Loucy (cell line): ENCODE data around the gene CNOT4.

Experiments used
- H2AFZ ChIP-seq: fragments of 200-600 bp; sonication (generic); 2 replicates; pipeline ENCODE4 v1.6.0; 2016; ENCODE audit warnings: antibody characterized with exemption, mild to moderate bottlenecking, low read length, moderate library complexity
- H3F3A ChIP-seq: fragments of 200-600 bp; 2 replicates; pipeline ENCODE4 v1.6.0; 2016; ENCODE audit warnings: antibody characterized with exemption, low read depth, mild to moderate bottlenecking
- H3K27me3 ChIP-seq: fragments of 200-600 bp; sonication (generic); 2 replicates; pipeline ENCODE4 v1.6.1; 2014; ENCODE audit warnings: low read length, mild to moderate bottlenecking; ENCODE audit not compliant: insufficient read depth, poor library complexity, severe bottlenecking
- H3K36me3 ChIP-seq: fragments of 200-600 bp; sonication (generic); 2 replicates; pipeline ENCODE4 v1.6.1; 2016; ENCODE audit warnings: low read length; ENCODE audit not compliant: insufficient read depth
- H3K4me1 ChIP-seq: fragments of 200-600 bp; sonication (generic); 2 replicates; pipeline ENCODE4 v1.5.1; 2014; ENCODE audit warnings: low read length, mild to moderate bottlenecking; ENCODE audit not compliant: insufficient read depth, poor library complexity, severe bottlenecking
- H3K4me2 ChIP-seq: fragments of 200-600 bp; sonication (generic); 2 replicates; pipeline ENCODE4 v1.6.0; 2014; ENCODE audit warnings: antibody characterized with exemption, low read length, low read depth, mild to moderate bottlenecking; ENCODE audit not compliant: poor library complexity, severe bottlenecking
- H3K4me3 ChIP-seq: fragments of 200-600 bp; sonication (generic); 2 replicates; pipeline ENCODE4 v1.5.1; 2014; ENCODE audit warnings: low read length, mild to moderate bottlenecking, mixed read lengths; ENCODE audit not compliant: poor library complexity, severe bottlenecking
- H3K79me2 ChIP-seq: fragments of 200-600 bp; sonication (generic); 2 replicates; pipeline ENCODE4 v1.6.1; 2014; ENCODE audit warnings: low read length; ENCODE audit not compliant: insufficient read depth
- H3K9ac ChIP-seq: fragments of 200-600 bp; sonication (generic); 2 replicates; pipeline ENCODE4 v1.6.0; 2014; ENCODE audit warnings: mild to moderate bottlenecking, low read depth, low read length, moderate library complexity; ENCODE audit not compliant: poor library complexity, severe bottlenecking
- H3K9me2 ChIP-seq: fragments of 200-600 bp; sonication (generic); replicated peaks from 2 replicates; pipeline ENCODE4 v1.6.1; 2016; ENCODE audit warnings: low read depth, low read length, mixed read lengths
- H3K9me3 ChIP-seq: fragments of 200-600 bp; sonication (generic); 2 replicates; pipeline ENCODE4 v1.6.1; 2014; ENCODE audit warnings: mild to moderate bottlenecking, antibody characterized with exemption, low read length, low read depth; ENCODE audit not compliant: insufficient read depth
- H4K20me1 ChIP-seq: fragments of 200-600 bp; sonication (generic); 2 replicates; pipeline ENCODE4 v1.6.0; 2014; ENCODE audit warnings: antibody characterized with exemption, low read length, mild to moderate bottlenecking; ENCODE audit not compliant: insufficient read depth, poor library complexity, severe bottlenecking
- CTCF ChIP-seq: fragments of 200-600 bp; sonication (generic); conservative IDR thresholded peaks from 2 replicates; pipeline ENCODE4 v1.5.1; 2014; ENCODE audit warnings: mild to moderate bottlenecking, antibody characterized with exemption, low read length
- EZH2phosphoT487 ChIP-seq: fragments of 200-600 bp; IDR thresholded peaks from 2 replicates; pipeline ENCODE4 v1.6.1; 2018; ENCODE audit warnings: antibody characterized with exemption, mild to moderate bottlenecking, moderate library complexity, borderline replicate concordance

The CNOT4 gene

GRCh38 chr7:135328053-135328452, 181.8 kb downstream of the CNOT4 start:
- H3K79me2 ChIP-seq: no peaks in the 10 kb centered on the region
- TF ChIP-seq EZH2phosphoT487: no peak
- H3K9me3 ChIP-seq: no peaks in the 10 kb centered on the region; the same call in 1 of the 2 replicates
- H3K4me1 ChIP-seq: no peaks in the 10 kb centered on the region
- H2AFZ ChIP-seq: no peak overlapping the region
- H3K36me3 ChIP-seq: no peaks in the 10 kb centered on the region
- H3K27me3 ChIP-seq: no peaks in the 10 kb centered on the region
- H4K20me1 ChIP-seq: no peaks in the 10 kb centered on the region
- no peaks in the 10 kb centered on the region for H3F3A ChIP-seq
- no peak overlapping the region for H3K9ac ChIP-seq
- no peak overlapping the region for H3K4me2 ChIP-seq
- no peak overlapping the region for H3K4me3 ChIP-seq
- H3K9me2 ChIP-seq: no peaks in the 10 kb centered on the region

GRCh38 chr7:135327458-135327857, 182.4 kb downstream of the CNOT4 start:
- Histone ChIP-seq H3K79me2 (no peaks in the 10 kb centered on the region), H3K9me3 (no peaks in the 10 kb centered on the region; the same call in 1 of the 2 replicates), H3F3A (no peaks in the 10 kb centered on the region), H3K36me3 (no peaks in the 10 kb centered on the region), H3K4me2 (no peak overlapping the region), H3K9ac (no peak overlapping the region), H3K4me3 (no peak overlapping the region), H4K20me1 (no peaks in the 10 kb centered on the region), H2AFZ (no peak overlapping the region), H3K4me1 (no peaks in the 10 kb centered on the region), H3K9me2 (no peaks in the 10 kb centered on the region), H3K27me3 (no peaks in the 10 kb centered on the region)
- TF ChIP-seq CTCF (no peak), EZH2phosphoT487 (no peak)

- TF ChIP-seq CTCF (no peak), EZH2phosphoT487 (no peak)
- Histone ChIP-seq H3K4me3 (no peak overlapping the region), H2AFZ (no peak overlapping the region), H3K9ac (no peak overlapping the region), H3K27me3 (no peaks in the 10 kb centered on the region), H3K36me3 (no peaks in the 10 kb centered on the region), H3K9me3 (no peaks in the 10 kb centered on the region; the same call in 1 of the 2 replicates), H3K4me2 (no peak overlapping the region), H3K79me2 (no peaks in the 10 kb centered on the region), H4K20me1 (no peaks in the 10 kb centered on the region), H3K9me2 (no peaks in the 10 kb centered on the region), H3F3A (no peaks in the 10 kb centered on the region), H3K4me1 (no peaks in the 10 kb centered on the region)
Measured at GRCh38 chr7:135326636-135327280, 183.1 kb downstream of the CNOT4 start.
